ENCODE results near the gene CAD. TPM values are rescaled to one million over a fixed set of nuclear protein-coding genes. Genes with fewer than 3 reads are reported as not detected.
"Not testable (repeated sequence)": the region's sequence is repeated elsewhere in the genome, so short reads cannot be mapped to it uniquely, and the experiment has no call there.

The CAD gene
- polyA plus RNA-seq, 4 donors = 36.0 to 47.7 (median 42.1) TPM

DNA sequence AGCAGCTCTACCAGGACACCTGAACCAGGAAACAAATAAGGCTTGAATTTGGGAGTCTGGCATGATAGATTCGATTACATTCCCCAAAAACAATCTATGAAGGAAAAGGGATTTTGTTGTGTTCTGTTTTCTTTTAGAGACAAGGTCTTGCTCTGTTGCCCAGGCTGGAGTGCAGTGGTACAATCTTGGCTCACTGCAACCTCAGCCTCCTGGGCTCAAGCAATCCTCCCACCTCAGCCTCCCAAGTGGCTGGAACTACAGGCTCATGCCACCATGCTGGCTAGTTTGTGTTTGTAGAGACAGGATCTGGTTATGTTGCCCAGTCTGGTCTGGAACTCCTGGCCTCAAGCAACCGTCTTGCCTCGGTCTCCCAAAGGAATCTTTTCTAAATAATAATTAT is 19.1 kb upstream of the CAD start:
- not testable (repeated sequence) for DNase-seq (ENCODE audit: low read depth in 4 of 4, low spot score in 3 of 4)

DNA sequence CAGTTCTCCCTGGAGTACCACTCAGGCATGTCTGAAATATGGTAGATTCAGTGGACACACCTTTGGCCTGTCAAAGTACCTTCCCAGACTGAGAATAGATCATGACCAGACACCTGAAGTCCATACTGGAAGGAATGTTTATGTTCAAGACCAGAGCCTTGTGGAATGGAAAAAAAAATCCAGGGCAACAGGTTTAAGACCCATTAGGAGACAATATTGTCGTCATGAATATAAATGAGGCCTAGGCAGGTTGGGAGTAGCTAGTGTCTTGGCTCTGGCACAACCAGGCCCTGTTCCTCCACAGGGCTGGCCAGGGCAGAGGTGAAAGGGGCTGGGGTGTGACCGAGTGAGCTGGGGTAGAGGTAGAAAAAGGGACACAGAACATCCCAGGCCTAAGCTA is 18.5 kb upstream of the CAD start:
- no peak for DNase-seq (ENCODE audit: low read depth in 4 of 4, low spot score in 3 of 4)

DNA sequence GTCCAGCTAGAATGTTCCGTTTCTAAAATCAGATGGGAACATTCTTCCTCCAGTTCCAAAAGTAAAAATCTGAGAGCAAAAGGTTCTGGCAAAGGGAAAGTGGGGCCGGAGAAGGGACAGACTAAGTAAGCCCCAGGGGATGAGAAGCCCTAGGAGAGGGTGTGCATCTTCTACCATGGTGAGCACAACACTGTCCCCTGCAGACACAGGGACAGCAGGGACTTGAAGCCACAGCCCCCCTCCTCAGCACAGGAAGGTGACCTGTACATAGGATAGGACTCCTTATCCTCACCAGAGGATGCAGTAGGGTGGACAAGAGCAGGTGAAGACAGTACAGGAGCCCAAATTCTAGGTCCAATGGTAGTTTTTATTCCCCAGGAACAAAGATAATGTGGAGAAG is 17.9 kb upstream of the CAD start:
- DNase-seq (ENCODE audit: low read depth in 4 of 4, low spot score in 3 of 4) = no peak

DNA sequence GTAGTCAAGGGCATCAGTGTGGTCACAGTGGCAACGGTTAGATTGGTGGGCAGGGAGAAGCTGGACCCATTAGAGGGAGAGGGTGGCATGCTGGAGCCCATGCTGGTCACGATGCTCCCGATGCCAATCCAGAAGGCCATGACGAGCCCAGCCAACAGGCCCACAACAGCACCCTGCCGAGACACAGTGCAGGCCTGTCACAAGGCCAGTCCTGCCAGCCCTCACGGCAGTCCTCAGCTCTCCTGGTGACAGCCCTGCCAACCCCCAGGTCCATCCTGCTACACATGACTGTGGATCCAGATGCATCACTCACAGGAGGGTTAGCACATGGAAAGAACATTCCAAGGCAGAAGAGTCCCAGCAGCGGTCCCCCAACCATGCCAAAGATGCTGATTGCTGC is 15.5 kb upstream of the CAD start:
- no peak for DNase-seq (ENCODE audit: low read depth in 4 of 4, low spot score in 3 of 4)

DNA sequence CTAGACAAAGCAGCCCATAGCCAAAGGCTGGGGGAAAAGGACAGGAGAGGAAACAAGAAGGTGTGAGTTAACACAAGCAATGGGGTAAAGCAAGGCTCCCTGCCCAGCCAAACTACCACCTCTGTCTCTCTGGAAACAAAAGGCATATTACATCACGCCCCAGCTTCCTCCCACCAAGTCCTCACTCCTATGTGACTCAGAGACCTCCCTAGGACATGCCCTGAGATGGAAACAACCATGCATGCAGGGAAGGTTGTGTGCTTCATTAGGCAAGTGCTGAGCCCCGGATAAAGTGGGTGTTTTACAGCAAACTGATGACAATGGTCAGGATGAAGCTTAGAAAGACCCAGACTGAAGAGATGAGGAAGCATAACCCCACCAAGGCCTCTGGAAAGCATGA is 14.3 kb upstream of the CAD start:
- no peak for DNase-seq (ENCODE audit: low read depth in 4 of 4, low spot score in 3 of 4)

DNA sequence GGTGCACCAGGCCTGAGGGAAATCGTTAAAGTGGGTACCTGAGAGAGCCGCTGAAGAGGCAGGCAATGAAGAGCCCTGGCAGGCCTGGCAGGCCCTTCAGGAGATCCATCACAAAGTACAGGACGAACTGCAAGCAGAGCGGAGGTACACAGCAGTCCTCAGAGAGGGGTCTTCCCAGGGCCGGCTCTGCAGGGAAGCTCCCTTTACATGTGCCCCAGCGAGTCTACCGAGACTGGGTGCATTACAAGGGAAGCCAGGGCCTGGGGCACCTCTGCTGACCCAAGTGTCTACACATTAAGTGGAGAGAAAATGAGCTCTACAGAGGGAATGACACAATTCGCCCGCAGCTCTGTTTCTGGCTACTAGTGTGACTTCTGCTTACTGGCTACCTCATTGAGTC is 13.4 kb upstream of the CAD start:
- no peak for DNase-seq (ENCODE audit: low read depth in 4 of 4, low spot score in 3 of 4)

DNA sequence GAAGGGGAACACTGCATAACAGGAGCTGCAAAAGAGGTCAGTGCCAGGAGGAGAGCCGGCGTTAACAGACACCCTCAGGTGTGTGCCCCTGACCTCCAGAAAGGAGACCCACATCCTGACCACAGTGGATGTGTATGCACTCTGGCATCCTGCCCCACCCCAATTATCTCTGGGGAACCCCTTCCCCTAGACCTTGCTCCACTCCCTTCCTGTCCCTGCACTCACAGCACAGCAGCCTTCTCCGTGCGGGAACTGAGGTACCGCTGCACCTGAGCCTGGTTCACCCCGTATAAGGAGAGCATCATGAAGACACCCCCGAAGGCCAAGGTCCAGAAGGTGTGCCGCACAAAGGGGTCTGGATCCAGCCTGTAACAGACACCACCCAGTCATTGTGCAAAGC is 12.6 kb upstream of the CAD start:
- no peak for DNase-seq (ENCODE audit: low read depth in 4 of 4, low spot score in 3 of 4)

DNA sequence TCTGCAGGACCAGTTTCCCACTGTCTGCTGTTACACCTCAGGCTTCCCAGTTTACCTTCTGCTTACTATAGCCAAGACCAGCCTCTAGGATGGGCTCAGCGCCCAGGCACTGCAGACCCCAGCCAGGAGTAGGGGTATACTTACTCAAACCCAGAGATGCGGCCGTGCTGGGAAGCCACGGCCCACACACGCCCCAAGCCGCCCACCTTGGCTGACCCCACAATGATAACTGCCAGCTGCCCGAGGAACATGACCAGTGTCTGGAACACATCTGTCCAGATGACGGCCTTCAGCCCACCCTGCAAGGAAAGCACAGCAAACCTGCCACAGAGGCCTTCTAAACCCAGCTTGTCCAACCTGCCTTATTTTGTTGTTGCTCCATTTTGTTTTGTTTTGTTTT is 12.0 kb upstream of the CAD start:
- no peak for DNase-seq (ENCODE audit: low read depth in 4 of 4, low spot score in 3 of 4)

DNA sequence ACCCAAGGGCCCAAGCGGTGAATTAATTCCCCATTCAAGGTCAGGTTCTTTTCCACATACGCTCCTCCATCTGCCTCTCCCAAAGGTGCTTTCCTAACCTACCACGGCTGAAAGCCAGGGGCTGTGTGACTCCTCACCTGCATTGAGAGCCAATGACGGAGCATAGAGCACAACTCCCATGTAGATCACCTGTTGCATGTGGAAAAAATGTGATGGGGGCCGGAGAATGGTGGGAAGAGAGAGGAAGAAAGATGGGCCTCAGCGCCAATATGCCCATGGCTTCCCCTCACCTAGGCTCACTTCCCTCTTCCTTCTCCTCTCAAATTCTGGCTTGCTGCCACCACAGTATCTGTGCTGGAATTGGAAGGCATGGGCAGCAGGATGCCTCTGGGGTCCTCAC is 10.8 kb upstream of the CAD start:
- DNase-seq (ENCODE audit: low read depth in 4 of 4, low spot score in 3 of 4) = no peak

DNA sequence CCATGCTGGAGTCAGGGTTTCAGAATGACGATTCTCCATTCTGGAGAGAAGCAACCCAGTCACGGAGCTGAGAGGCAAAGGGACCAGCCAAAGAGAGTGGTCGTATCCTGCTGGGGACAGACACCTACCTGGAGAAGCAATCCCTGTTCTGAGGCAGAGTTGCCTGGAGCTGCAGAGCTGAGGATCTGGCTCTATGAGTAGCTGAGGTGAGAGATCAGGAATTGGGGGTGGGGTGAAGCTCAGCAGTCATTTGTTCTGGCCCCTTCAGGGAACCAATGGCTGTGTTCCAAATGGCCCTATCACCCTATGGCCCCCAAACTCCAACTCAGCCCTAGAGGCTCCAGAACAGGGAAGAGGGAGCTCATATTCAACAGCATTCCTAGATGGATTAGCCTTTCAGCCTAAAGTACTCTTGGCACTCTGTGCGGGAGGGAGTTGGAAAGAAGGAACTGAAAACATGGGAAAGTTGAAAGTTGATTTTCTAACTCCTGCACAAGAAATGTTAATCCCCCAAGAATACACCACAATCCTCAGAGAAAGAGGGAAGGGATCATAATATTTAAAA is 8.6 kb upstream of the CAD start:
- no peak for DNase-seq (ENCODE audit: low read depth in 4 of 4, low spot score in 3 of 4)

DNA sequence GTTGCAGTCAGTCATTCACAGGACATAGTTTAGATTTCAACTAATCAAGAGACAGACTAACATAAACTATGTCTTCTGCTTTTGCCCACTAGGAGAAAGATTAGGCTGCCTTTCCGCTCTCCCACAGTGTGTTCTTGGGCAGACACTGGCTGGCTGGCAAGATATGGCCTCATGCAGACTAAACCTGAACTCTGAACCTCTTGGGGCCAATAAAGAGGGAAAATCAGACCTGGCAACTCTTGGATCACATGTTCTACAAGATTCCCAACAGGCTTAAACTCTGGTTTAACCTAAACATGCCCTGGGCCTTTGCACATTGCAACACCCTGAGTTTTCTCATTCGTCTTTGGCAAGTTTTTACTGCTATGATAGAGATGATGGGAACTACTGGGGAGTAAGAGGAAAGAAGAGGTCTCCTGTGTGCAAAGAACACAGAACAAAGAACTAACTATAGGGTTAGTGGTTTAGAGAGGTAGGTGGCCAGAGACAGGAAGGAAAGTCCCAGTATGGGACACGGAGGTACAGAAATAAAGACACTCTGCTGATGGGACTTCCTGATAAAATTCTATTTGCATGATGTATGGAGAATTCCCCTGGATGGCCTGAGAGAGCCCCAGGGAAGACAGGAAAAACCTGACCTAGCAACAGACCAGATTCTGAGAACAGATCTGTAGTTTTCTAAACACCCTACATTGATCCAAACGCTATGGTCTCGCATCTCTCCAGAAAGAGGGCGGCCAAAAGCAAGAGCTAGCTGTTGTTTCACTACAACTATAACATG is 7.4 kb upstream of the CAD start:
- DNase-seq (ENCODE audit: low read depth in 4 of 4, low spot score in 3 of 4) = no peak

DNA sequence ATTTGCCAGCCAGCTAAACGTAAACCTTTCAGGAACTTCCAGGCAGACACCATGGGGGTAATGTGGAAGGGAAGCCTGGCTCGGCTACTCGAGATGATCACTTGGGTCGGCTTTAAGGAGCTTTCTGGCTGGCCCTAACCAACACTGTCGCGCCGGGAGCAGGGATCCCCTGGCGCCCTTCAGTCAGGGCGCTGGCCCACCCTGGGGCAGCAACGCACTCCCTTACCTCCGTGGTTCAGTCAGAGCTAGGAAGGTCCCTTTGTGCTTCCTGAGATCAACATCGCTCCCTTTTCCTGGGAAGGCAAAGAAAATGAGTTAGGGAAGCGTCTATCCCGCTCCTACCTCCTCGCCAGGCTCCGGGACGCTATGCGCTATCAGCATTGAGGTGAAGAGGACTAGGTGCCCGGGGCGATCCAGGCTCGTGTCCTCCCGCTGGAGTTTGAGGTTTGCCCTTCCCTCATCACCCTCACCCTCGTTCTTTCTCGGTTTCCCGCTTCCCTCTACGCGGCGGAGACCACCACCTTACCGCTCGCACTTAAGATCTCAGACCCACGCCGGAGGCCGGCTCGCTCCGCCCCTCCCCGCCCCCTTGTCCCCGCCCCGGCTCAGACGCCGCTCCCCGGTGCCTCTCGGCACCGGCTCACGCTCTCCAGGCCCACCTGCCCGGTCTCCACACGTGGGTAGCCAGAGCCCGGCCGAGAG is 5.8 kb upstream of the CAD start:
- DNase-seq (ENCODE audit: low read depth in 4 of 4, low spot score in 3 of 4) = no peak

DNA sequence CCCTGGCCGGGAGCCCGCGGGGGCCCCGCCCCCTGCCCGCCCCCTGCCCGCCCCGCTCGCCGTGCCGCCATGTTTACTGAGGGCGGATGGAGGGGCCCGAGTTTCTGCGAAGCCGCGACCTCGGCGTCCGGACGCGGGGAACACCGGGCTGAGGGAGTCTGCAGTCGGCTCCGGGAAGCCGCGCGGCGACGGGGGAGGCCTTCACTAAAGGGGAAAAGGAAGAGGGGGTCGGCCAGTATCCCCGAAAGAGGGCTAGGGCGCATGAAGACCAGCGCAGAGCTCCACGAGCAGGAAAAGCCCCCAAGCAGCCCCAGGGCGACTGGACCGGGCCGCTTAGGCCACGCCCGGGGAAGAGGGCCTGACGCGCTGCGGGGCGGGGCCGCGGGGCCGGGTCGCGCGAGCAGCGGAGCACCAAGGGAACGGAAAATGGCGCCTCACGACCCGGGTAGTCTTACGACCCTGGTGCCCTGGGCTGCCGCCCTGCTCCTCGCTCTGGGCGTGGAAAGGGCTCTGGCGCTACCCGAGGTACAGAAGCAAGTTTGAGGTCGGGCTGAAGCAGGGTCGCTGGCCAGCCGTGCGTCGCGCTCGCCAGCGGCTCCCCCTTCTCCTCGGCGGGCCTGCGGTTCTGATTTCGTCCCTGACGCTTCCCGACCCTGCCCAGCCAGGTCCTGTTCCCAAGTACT is 5.1 kb upstream of the CAD start, which contains the start of the genes ATRAID and SLC5A6:
Gene ATRAID, plus strand, starts transcription at position 99 of the 683 bp plus-strand sequence. Its CDS starts 328 bp downstream, at position 427.
Gene SLC5A6, minus strand, starts transcription at position 326 of the 683 bp plus-strand sequence. CDS start 4,618 bp downstream, outside the sequence.
- peak; percentile 81 to 89 (median 84) for DNase-seq (ENCODE audit: low read depth in 4 of 4, low spot score in 3 of 4)

DNA sequence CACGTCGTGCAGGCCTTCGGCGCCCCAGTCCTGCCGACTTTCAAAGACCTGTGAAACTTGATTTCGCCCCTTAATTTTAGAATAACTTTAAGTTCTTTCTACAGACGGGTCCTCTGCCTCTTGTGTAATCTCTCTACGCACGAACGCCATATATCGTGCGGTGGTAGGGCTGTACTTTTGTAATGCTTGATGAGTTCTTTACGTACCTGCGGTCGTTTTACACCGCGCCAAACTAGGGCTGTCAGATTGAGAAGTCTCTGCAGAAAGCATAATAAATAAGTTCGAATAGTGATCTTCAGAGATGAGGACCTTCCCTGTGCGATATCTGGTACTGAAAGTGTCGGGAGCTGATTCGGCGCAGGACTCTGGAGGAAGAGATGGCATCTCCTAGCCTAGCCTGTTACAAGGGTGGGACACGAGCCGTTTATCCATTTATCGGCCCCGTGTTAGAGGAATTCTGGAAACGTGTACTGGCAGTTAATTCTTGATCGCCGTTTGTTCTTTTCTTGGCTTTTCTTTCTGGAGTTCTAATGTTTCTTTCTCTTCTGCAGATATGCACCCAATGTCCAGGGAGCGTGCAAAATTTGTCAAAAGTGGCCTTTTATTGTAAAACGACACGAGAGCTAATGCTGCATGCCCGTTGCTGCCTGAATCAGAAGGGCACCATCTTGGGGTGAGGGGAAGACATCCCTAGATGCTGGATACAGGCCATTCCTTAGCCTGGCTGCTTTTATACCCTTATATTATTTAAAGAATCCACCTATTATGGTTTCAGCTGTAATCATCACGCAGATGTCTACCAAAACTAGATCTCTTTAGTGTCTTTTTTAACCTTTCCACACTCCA is 4.3 kb upstream of the CAD start:
- peak in 2 of 4 donors; percentile 31 to 68 for DNase-seq (ENCODE audit: low read depth in 4 of 4, low spot score in 3 of 4)

DNA sequence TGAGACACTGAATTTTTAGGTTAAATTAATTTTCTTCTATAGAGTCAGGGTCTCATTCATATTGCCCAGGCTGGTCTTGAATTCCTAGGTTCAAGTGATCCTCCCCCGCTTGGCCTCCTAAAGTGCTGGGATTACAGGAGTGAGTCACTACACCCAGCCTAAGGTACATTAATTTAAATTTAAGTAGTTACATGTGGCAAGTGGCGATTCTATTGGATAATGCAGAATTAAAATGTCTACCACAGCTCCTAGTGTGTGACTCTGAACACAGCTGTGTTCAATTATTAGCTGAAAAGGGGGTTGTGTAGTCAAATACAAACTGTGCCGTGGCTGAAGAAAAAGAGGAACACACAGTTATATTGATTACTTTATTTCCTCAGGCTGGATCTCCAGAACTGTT is 2.2 kb upstream of the CAD start:
- DNase-seq (ENCODE audit: low read depth in 4 of 4, low spot score in 3 of 4) = no peak

DNA sequence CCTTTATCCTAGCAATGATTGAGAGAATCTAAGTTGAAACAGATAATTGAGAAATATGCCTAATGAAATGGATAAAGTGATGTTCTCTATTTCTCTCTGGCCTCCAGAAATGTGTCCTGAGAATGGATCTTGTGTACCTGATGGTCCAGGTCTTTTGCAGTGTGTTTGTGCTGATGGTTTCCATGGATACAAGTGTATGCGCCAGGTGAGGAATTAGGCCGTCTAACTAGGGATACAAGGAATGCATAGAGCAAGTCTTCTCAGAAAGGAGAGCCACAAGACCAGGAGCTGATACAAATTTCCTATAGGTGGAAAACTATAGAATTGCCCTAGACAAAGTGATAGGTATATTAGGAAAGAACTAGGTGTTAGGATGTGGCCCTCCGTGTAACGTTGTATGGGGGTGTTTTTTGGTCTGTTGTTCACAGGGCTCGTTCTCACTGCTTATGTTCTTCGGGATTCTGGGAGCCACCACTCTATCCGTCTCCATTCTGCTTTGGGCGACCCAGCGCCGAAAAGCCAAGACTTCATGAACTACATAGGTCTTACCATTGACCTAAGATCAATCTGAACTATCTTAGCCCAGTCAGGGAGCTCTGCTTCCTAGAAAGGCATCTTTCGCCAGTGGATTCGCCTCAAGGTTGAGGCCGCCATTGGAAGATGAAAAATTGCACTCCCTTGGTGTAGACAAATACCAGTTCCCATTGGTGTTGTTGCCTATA is 592 bp upstream of the CAD start:
- DNase-seq (ENCODE audit: low read depth in 4 of 4, low spot score in 3 of 4) = no peak

DNA sequence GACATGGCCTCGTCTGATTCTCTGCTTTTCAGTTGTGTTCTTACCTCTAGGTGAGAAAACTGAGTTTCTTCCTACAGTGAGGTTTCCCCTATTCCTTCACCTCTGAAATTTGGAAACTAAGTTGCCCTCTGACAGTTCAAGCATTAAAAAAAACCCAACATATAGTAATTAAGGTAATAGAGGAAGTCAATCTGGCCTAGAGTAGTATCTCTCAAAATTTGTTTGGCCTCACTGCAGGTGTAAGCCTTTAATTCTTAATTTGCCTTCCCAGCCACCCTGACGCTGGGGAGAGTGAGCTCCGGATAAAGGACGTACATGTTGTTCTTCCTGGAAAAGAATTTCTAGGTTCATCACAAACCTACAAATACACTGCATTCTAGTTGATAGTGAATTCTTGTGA is 1.4 kb downstream of the CAD start:
- no peak for DNase-seq (ENCODE audit: low read depth in 4 of 4, low spot score in 3 of 4)

DNA sequence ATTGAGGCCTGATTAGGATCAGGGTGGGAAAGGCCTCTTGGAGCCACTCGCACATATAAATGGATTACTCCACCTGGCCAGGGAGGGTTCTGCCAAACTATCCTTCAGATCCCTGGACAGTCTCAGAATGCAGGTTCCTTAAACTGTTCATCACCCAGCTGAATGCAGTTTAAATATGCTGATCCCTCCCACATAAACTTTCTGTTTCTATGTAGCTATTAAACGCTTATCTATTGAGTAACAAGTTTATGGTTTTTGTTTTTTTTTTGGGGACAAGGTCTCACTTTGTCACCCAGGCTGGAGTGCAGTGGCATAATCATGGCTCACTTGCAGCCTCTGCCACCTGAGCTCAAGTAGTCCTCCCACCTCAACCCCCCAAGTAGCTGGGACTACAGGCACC is 1.9 kb downstream of the CAD start:
- no peak for DNase-seq (ENCODE audit: low read depth in 4 of 4, low spot score in 3 of 4)

DNA sequence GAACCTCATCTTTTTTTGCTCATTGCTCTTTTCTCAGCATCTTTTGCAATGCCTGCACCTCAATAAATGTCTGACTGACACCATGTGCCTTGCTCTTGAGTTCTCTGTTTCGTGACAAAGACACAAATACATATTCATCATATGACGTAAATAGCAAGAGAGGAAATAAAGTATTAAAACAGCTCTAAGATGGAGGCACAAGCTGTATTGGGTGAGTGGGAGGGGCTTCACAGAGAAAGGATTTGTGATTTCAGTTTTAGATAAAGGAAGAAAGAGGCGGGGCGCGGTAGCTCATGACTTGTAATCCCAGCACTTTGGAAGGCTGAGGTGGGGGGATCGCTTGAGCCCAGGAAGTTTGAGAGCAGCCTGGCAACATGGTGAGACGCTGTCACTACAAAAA is 2.9 kb downstream of the CAD start:
- DNase-seq (ENCODE audit: low read depth in 4 of 4, low spot score in 3 of 4) = no peak

DNA sequence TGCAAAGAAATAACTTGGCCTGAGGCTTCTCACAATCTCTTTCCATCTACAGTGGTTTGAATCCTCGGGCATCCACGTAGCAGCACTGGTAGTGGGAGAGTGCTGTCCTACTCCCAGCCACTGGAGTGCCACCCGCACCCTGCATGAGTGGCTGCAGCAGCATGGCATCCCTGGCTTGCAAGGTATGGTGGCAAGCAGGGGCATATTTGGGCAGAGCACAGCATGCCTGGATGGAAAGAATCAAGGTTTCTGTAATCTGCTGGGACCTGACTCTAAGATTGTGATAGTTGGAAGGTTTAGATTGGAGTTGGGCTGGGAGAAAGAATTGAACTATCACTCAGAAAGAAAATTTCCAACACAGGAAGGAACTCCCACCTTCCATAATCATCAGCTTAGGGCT is 4.0 kb downstream of the CAD start:
- no peak for DNase-seq (ENCODE audit: low read depth in 4 of 4, low spot score in 3 of 4)
